Osteoblast (primary cell): ENCODE measurements around the gene GSKIP. TPM values are rescaled to one million over a fixed set of nuclear protein-coding genes. Genes with fewer than 3 reads are reported as not detected.

Experiments
- DNase-seq: peaks from one replicate; pipeline ENCODE4 v3.0.0; 2011; ENCODE audit warnings: low spot score, mixed read lengths; ENCODE audit not compliant: insufficient read length; ENCODE audit errors: missing footprints
- H2AFZ ChIP-seq: 2 replicates; pipeline ENCODE4 v1.6.0; 2011; ENCODE audit warnings: mild to moderate bottlenecking, low read length
- H3K27ac ChIP-seq: 2 replicates; pipeline ENCODE4 v1.5.1; 2011; ENCODE audit warnings: mild to moderate bottlenecking, low read depth, low read length, moderate library complexity
- H3K27me3 ChIP-seq: 2 replicates; pipeline ENCODE4 v1.6.0; 2012; ENCODE audit warnings: mild to moderate bottlenecking, control low read depth, inconsistent platforms, low read length, moderate library complexity; ENCODE audit not compliant: insufficient read depth
- H3K36me3 ChIP-seq: 2 replicates; pipeline ENCODE4 v1.5.1; 2011; ENCODE audit warnings: mild to moderate bottlenecking, low read length, control low read depth, moderate library complexity; ENCODE audit not compliant: insufficient read depth
- H3K4me1 ChIP-seq: 2 replicates; pipeline ENCODE4 v1.5.1; 2011; ENCODE audit warnings: mild to moderate bottlenecking, low read length, control low read depth, moderate library complexity; ENCODE audit not compliant: insufficient read depth
- H3K4me2 ChIP-seq: 2 replicates; pipeline ENCODE4 v1.6.0; 2011; ENCODE audit warnings: mild to moderate bottlenecking, low read length; ENCODE audit not compliant: insufficient read depth
- H3K4me3 ChIP-seq: fragments of 200-600 bp; sonication (generic); 3 replicates; pipeline ENCODE4 v1.5.1; 2012; ENCODE audit warnings: mild to moderate bottlenecking, low read length, inconsistent platforms; ENCODE audit not compliant: insufficient read depth
- H3K79me2 ChIP-seq: 2 replicates; pipeline ENCODE4 v1.6.0; 2012; ENCODE audit warnings: mild to moderate bottlenecking, low read length, control low read depth, inconsistent platforms; ENCODE audit not compliant: insufficient read depth
- H3K9me3 ChIP-seq: 2 replicates; pipeline ENCODE4 v1.5.1; 2011; ENCODE audit warnings: low read depth, low read length, control low read depth
- H4K20me1 ChIP-seq: 2 replicates; pipeline ENCODE4 v1.6.0; 2012; ENCODE audit warnings: mild to moderate bottlenecking, low read length, control low read depth; ENCODE audit not compliant: insufficient read depth
- CTCF ChIP-seq: IDR thresholded peaks from 2 replicates; pipeline ENCODE4 v1.5.1; 2011; ENCODE audit warnings: mild to moderate bottlenecking, low read depth, low read length, moderate library complexity; ENCODE audit errors: extremely low read depth
- total RNA-seq: library from RNA; depleted of rRNA; stranded (reverse); fragments of >200 nt; gene quantifications from 2 replicates; pipeline ENCODE4 v1.2.3, GENCODE V29; 2012

Gene GSKIP
- total RNA-seq, 1 donor, result 26.8 TPM

- Histone ChIP-seq H3K27me3 (no peaks in the 10 kb centered on the region), H3K36me3 (no peaks in the 10 kb centered on the region), H3K4me3 (no peak overlapping the region), H3K9me3 (no peaks in the 10 kb centered on the region), H4K20me1 (peaks cover 4% of the 10 kb centered on the region), H3K79me2 (peaks cover 31% of the 10 kb centered on the region), H3K27ac (no peak overlapping the region), H2AFZ (no peak overlapping the region), H3K4me1 (no peaks in the 10 kb centered on the region), H3K4me2 (no peak overlapping the region)
- DNase-seq, result no peak
- TF ChIP-seq CTCF, result no peak
Observed at GRCh38 chr14:96376093-96376492, 12.8 kb downstream of the GSKIP start.

DNA sequence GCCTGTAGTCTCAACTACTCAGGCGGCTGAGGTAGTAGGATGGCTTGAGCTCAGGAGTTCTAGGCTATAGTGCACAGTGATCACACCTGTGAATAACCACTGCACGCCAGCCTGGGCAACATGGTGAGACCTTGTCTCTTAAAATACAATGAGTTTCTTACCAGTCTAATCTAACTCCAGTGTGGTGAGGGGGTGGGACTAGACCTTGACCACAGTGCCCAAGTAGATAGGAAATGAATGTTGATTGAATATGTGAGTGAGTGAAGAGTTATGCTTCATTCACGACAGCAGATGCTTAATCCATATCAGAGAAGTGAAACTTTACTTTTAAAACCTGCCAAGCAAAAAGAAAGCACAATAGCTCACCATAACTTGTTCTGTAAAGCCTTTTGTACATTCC is 17.4 kb downstream of the GSKIP start:
- Histone ChIP-seq H3K4me1 (no peaks in the 10 kb centered on the region), H3K9me3 (no peaks in the 10 kb centered on the region), H3K4me3 (no peak overlapping the region), H3K27ac (no peak overlapping the region), H3K36me3 (peaks cover 11% of the 10 kb centered on the region), H3K79me2 (peaks cover 17% of the 10 kb centered on the region), H3K4me2 (no peak overlapping the region), H3K27me3 (no peaks in the 10 kb centered on the region), H2AFZ (no peak overlapping the region), H4K20me1 (peaks cover 4% of the 10 kb centered on the region)
- TF ChIP-seq CTCF, result no peak
- DNase-seq, result no peak

DNA sequence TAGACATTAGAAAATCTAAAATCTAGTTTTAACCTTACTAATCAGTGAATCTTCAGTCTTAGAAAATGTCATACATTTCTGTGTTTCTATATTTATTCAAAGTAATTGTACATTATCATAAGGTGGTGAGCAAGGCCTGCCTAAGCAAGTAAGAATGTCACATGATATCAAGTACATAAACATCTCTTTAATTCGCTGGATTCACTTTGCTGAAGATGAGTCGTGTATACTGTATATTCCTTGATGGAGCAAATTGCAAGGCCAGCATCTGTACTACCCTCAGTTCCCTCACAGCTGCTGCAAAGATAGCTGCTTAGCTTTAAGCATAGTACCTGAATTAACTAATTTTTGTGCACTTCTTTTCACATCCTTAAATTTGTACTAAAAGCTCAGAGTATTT is 20.1 kb downstream of the GSKIP start:
- Histone ChIP-seq H3K4me2 (no peak overlapping the region), H3K27me3 (no peaks in the 10 kb centered on the region), H3K27ac (no peak overlapping the region), H3K4me3 (no peak overlapping the region), H3K4me1 (no peaks in the 10 kb centered on the region), H3K36me3 (peaks cover 11% of the 10 kb centered on the region), H4K20me1 (no peaks in the 10 kb centered on the region), H3K79me2 (peaks cover 4% of the 10 kb centered on the region), H3K9me3 (no peaks in the 10 kb centered on the region), H2AFZ (no peak overlapping the region)
- DNase-seq, result no peak
- no peak for TF ChIP-seq CTCF

DNA sequence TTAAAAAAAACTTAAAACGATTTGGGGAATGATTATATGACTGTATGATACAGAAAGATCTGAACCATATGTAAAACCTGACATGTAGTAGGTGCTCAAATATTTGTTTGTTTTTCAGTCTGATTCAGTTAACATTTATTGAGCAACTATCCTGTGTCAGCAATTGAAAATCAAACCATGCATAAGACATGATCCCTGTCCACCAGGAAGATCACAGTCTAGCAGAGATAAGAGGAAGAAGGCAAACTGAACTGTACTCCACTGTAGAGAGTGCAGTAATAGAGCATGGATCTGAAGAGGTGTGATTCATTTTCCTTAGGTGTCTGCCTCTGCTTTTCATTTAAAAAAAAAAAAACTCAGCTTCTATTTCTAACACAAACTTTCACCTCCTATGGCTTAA is 20.7 kb downstream of the GSKIP start:
- no peaks in the 10 kb centered on the region for H4K20me1 ChIP-seq
- H3K9me3 ChIP-seq, result no peaks in the 10 kb centered on the region
- no peak for DNase-seq
- no peaks in the 10 kb centered on the region for H3K79me2 ChIP-seq
- H3K27me3 ChIP-seq, result no peaks in the 10 kb centered on the region
- peaks cover 11% of the 10 kb centered on the region for H3K36me3 ChIP-seq
- no peak overlapping the region for H3K27ac ChIP-seq
- TF ChIP-seq CTCF, result no peak
- H2AFZ ChIP-seq, result no peak overlapping the region
- H3K4me3 ChIP-seq, result no peak overlapping the region
- no peaks in the 10 kb centered on the region for H3K4me1 ChIP-seq
- H3K4me2 ChIP-seq, result no peak overlapping the region
